ENCODE data around the gene SENP7.
"Not testable (repeated sequence)": the region's sequence is repeated elsewhere in the genome, so short reads cannot be mapped to it uniquely, and the experiment has no call there.

Gene SENP7

DNA sequence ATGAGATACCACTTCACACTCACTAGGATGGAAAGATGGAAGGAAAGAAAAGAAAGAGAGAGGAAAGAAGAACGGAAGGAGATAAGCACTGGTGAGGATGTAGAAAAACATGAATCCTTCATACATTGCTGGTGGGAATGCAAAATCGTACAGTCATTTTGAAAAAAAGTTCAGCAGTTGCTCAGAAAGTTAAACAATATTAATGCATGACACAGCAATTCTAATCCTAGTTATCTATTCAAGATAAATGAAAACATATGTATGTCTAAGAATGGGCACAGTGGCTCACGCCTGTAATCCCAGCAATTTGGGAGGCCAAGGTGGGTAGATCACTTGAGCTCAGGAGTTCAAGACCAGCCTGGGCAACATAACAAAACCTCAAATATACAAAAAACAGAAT lies 59.1 kb downstream of the SENP7 start:
- H3K36me3 ChIP-seq (ENCODE audit: control insufficient read depth, insufficient read depth, low read length) = no peaks in the 10 kb centered on the region
- H3K9me3 ChIP-seq (ENCODE audit: control insufficient read depth, insufficient read depth, low read depth, low read length) = 0 out of 2 replicates have a peak, but pooled peaks cover 3% of the 10 kb centered on the region
- no peak overlapping the region for H3K27ac ChIP-seq (ENCODE audit: low read depth, low read length)
- H3K9ac ChIP-seq (ENCODE audit: low read length) = no peak overlapping the region
- H3K27me3 ChIP-seq (ENCODE audit: control insufficient read depth, insufficient read depth, low read length) = no peaks in the 10 kb centered on the region
- no peaks in the 10 kb centered on the region for H3K4me1 ChIP-seq (ENCODE audit: control insufficient read depth, insufficient read depth, low read length)
- H3K4me3 ChIP-seq (ENCODE audit: low read depth, low read length) = no peak overlapping the region

DNA sequence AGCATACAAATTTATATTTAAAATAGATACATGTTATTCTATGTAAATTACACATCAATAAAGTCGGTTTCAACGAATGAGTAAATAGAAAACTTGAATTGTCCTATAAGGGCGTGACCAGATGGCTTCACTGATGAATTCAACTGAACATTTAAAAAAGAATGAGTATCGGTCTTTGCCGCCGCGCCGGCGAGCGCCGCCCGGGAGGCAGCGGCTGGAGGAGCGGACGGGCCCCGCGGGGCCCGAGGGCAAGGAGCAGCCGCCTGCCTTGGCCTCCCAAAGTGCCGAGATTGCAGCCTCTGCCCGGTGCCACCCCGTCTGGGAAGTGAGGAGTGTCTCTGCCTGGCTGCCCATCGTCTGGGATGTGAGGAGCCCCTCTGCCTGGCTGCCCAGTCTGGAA lies 74.4 kb downstream of the SENP7 start:
- not testable (repeated sequence) for H3K27ac ChIP-seq (ENCODE audit: low read depth, low read length); H3K27me3 ChIP-seq (ENCODE audit: control insufficient read depth, insufficient read depth, low read length); H3K4me3 ChIP-seq (ENCODE audit: low read depth, low read length); H3K36me3 ChIP-seq (ENCODE audit: control insufficient read depth, insufficient read depth, low read length); H3K9ac ChIP-seq (ENCODE audit: low read length); H3K4me1 ChIP-seq (ENCODE audit: control insufficient read depth, insufficient read depth, low read length)
- peaks cover 35% of the 10 kb centered on the region for H3K9me3 ChIP-seq (ENCODE audit: control insufficient read depth, insufficient read depth, low read depth, low read length)

GRCh38 chr3:101433652-101434051 lies 79.4 kb downstream of the SENP7 start:
- H3K4me1 ChIP-seq (ENCODE audit: control insufficient read depth, insufficient read depth, low read length) = no peaks in the 10 kb centered on the region
- peaks cover 26% of the 10 kb centered on the region for H3K9me3 ChIP-seq (ENCODE audit: control insufficient read depth, insufficient read depth, low read depth, low read length)
- no peak overlapping the region for H3K9ac ChIP-seq (ENCODE audit: low read length)
- no peak overlapping the region for H3K4me3 ChIP-seq (ENCODE audit: low read depth, low read length)
- no peaks in the 10 kb centered on the region for H3K36me3 ChIP-seq (ENCODE audit: control insufficient read depth, insufficient read depth, low read length)
- H3K27ac ChIP-seq (ENCODE audit: low read depth, low read length) = no peak overlapping the region
- H3K27me3 ChIP-seq (ENCODE audit: control insufficient read depth, insufficient read depth, low read length) = no peaks in the 10 kb centered on the region

GRCh38 chr3:101423984-101424888 lies 88.8 kb downstream of the SENP7 start:
- no peak overlapping the region for H3K9ac ChIP-seq (ENCODE audit: low read length)
- no peaks in the 10 kb centered on the region for H3K4me1 ChIP-seq (ENCODE audit: control insufficient read depth, insufficient read depth, low read length)
- peaks cover 11% of the 10 kb centered on the region for H3K9me3 ChIP-seq (ENCODE audit: control insufficient read depth, insufficient read depth, low read depth, low read length)
- no peaks in the 10 kb centered on the region for H3K27me3 ChIP-seq (ENCODE audit: control insufficient read depth, insufficient read depth, low read length)
- no peak overlapping the region for H3K4me3 ChIP-seq (ENCODE audit: low read depth, low read length)
- no peak overlapping the region for H3K27ac ChIP-seq (ENCODE audit: low read depth, low read length)
- no peaks in the 10 kb centered on the region for H3K36me3 ChIP-seq (ENCODE audit: control insufficient read depth, insufficient read depth, low read length)

GRCh38 chr3:101418851-101419250 lies 94.2 kb downstream of the SENP7 start:
- no peak overlapping the region for H3K27ac ChIP-seq (ENCODE audit: low read depth, low read length)
- no peaks in the 10 kb centered on the region for H3K36me3 ChIP-seq (ENCODE audit: control insufficient read depth, insufficient read depth, low read length)
- no peaks in the 10 kb centered on the region for H3K4me1 ChIP-seq (ENCODE audit: control insufficient read depth, insufficient read depth, low read length)
- H3K9ac ChIP-seq (ENCODE audit: low read length) = no peak overlapping the region
- no peak overlapping the region for H3K4me3 ChIP-seq (ENCODE audit: low read depth, low read length)
- H3K27me3 ChIP-seq (ENCODE audit: control insufficient read depth, insufficient read depth, low read length) = no peaks in the 10 kb centered on the region
- H3K9me3 ChIP-seq (ENCODE audit: control insufficient read depth, insufficient read depth, low read depth, low read length) = 0 out of 2 replicates have a peak, but pooled peaks cover 6% of the 10 kb centered on the region

DNA sequence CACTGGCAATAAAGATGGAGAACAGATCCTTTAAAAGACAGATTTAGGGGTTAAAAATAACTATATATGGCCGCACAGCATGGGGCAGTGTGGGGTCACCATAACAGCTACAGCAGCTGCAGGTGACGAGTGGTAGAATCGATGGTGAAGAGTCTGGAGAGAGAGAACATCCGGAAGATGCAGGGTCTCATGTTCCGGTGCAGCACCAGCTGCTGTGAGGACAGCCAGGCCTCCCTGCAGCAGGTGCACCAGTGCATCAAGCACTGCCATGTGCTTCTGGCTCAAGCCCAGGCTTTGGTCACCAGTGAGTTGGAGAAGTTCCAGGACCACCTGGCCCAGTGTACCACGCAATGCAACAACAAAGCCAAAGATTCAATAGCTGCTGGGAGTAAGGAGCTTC lies 98.9 kb downstream of the SENP7 start:
- Histone ChIP-seq H3K9ac (ENCODE audit: low read length) (no peak overlapping the region), H3K27ac (ENCODE audit: low read depth, low read length) (no peak overlapping the region), H3K36me3 (ENCODE audit: control insufficient read depth, insufficient read depth, low read length) (no peaks in the 10 kb centered on the region), H3K4me1 (ENCODE audit: control insufficient read depth, insufficient read depth, low read length) (no peaks in the 10 kb centered on the region; the same call in 1 of the 2 replicates), H3K27me3 (ENCODE audit: control insufficient read depth, insufficient read depth, low read length) (no peaks in the 10 kb centered on the region), H3K4me3 (ENCODE audit: low read depth, low read length) (no peak overlapping the region), H3K9me3 (ENCODE audit: control insufficient read depth, insufficient read depth, low read depth, low read length) (no peaks in the 10 kb centered on the region; the same call in 1 of the 2 replicates)

DNA sequence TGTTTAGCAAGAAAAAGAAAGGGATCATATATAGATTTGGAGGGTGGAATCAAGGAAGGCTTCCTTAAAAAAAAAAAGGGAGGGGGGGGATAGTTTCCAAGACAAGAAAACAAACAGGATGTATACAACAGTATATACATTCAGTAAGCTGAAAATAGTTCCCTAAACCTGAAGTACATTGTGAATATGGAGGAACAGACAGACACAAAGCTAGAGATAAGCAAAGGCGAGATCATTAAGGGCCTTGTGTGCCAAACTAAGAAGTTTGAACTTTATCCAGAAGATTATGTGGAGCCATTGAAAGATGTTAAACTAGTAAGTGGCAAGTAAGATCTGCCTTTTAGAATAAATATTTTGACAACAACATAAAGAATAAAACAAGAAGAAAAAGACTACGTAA lies 99.4 kb downstream of the SENP7 start:
- Histone ChIP-seq H3K9ac (ENCODE audit: low read length) (no peak overlapping the region), H3K27ac (ENCODE audit: low read depth, low read length) (no peak overlapping the region), H3K36me3 (ENCODE audit: control insufficient read depth, insufficient read depth, low read length) (no peaks in the 10 kb centered on the region), H3K4me1 (ENCODE audit: control insufficient read depth, insufficient read depth, low read length) (no peaks in the 10 kb centered on the region; the same call in 1 of the 2 replicates), H3K4me3 (ENCODE audit: low read depth, low read length) (no peak overlapping the region), H3K27me3 (ENCODE audit: control insufficient read depth, insufficient read depth, low read length) (no peaks in the 10 kb centered on the region), H3K9me3 (ENCODE audit: control insufficient read depth, insufficient read depth, low read depth, low read length) (no peaks in the 10 kb centered on the region; the same call in 1 of the 2 replicates)

- Histone ChIP-seq H3K4me1 (ENCODE audit: control insufficient read depth, insufficient read depth, low read length) (no peaks in the 10 kb centered on the region), H3K9ac (ENCODE audit: low read length) (no peak overlapping the region), H3K27me3 (ENCODE audit: control insufficient read depth, insufficient read depth, low read length) (no peaks in the 10 kb centered on the region), H3K27ac (ENCODE audit: low read depth, low read length) (no peak overlapping the region), H3K4me3 (ENCODE audit: low read depth, low read length) (no peak overlapping the region), H3K36me3 (ENCODE audit: control insufficient read depth, insufficient read depth, low read length) (no peaks in the 10 kb centered on the region), H3K9me3 (ENCODE audit: control insufficient read depth, insufficient read depth, low read depth, low read length) (peaks cover 3% of the 10 kb centered on the region; the same call in 1 of the 2 replicates)
Observed at GRCh38 chr3:101391413-101391950, 121.5 kb downstream of the SENP7 start.

GRCh38 chr3:101388706-101389105 lies 124.3 kb downstream of the SENP7 start:
- no peak overlapping the region for H3K9ac ChIP-seq (ENCODE audit: low read length)
- peaks cover under 1% of the 10 kb centered on the region; the same call in 1 of the 2 replicates for H3K4me1 ChIP-seq (ENCODE audit: control insufficient read depth, insufficient read depth, low read length)
- no peaks in the 10 kb centered on the region for H3K36me3 ChIP-seq (ENCODE audit: control insufficient read depth, insufficient read depth, low read length)
- no peaks in the 10 kb centered on the region for H3K27me3 ChIP-seq (ENCODE audit: control insufficient read depth, insufficient read depth, low read length)
- H3K9me3 ChIP-seq (ENCODE audit: control insufficient read depth, insufficient read depth, low read depth, low read length) = peaks cover 3% of the 10 kb centered on the region; the same call in 1 of the 2 replicates
- no peak overlapping the region for H3K4me3 ChIP-seq (ENCODE audit: low read depth, low read length)
- no peak overlapping the region for H3K27ac ChIP-seq (ENCODE audit: low read depth, low read length)

DNA sequence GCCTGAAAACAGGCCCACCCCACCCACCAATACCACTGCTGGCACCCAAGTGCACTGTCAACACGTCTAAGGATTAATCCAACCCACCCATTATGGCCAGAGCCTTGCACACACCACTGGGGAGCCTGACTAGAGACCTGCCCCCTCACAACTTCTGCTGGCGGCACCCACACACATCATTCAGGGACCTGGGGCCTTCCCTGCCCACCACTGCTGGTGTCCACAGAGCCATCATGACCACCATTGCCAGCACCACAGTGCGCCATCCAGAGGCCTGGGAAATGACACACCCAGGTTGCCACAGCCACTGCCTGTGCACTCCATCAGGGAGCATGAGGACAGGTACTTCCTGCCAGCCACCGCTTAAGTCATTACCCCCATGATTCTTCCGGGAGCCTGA lies 125.7 kb downstream of the SENP7 start:
- Histone ChIP-seq H3K27me3 (ENCODE audit: control insufficient read depth, insufficient read depth, low read length) (no peaks in the 10 kb centered on the region), H3K9me3 (ENCODE audit: control insufficient read depth, insufficient read depth, low read depth, low read length) (no peaks in the 10 kb centered on the region; the same call in 1 of the 2 replicates), H3K4me1 (ENCODE audit: control insufficient read depth, insufficient read depth, low read length) (peaks cover 9% of the 10 kb centered on the region), H3K27ac (ENCODE audit: low read depth, low read length) (no peak overlapping the region), H3K9ac (ENCODE audit: low read length) (no peak overlapping the region), H3K4me3 (ENCODE audit: low read depth, low read length) (no peak overlapping the region), H3K36me3 (ENCODE audit: control insufficient read depth, insufficient read depth, low read length) (no peaks in the 10 kb centered on the region)

- no peak overlapping the region for H3K9ac ChIP-seq (ENCODE audit: low read length)
- no peaks in the 10 kb centered on the region; the same call in 1 of the 2 replicates for H3K9me3 ChIP-seq (ENCODE audit: control insufficient read depth, insufficient read depth, low read depth, low read length)
- peaks cover 9% of the 10 kb centered on the region for H3K4me1 ChIP-seq (ENCODE audit: control insufficient read depth, insufficient read depth, low read length)
- no peak overlapping the region for H3K27ac ChIP-seq (ENCODE audit: low read depth, low read length)
- no peak overlapping the region for H3K4me3 ChIP-seq (ENCODE audit: low read depth, low read length)
- no peaks in the 10 kb centered on the region for H3K36me3 ChIP-seq (ENCODE audit: control insufficient read depth, insufficient read depth, low read length)
- no peaks in the 10 kb centered on the region for H3K27me3 ChIP-seq (ENCODE audit: control insufficient read depth, insufficient read depth, low read length)
Observed at GRCh38 chr3:101384426-101384825, 128.6 kb downstream of the SENP7 start.
